Neural crest cell (in vitro differentiated cells): Measurements from ENCODE around the gene PEA15. TPM values are rescaled to one million over a fixed set of nuclear protein-coding genes. Genes with fewer than 3 reads are reported as not detected.

Source experiments
- DNase-seq: peaks from one replicate; pipeline ENCODE4 v3.0.0; 2021; ENCODE audit warnings: low read depth, mixed read lengths, low spot score
- H3K27ac Mint-ChIP-seq: one replicate; pipeline ENCODE4 v1.8.0; 2021; ENCODE audit warnings: mild to moderate bottlenecking, mixed read lengths; ENCODE audit not compliant: unreplicated experiment
- H3K27me3 Mint-ChIP-seq: 2 replicates; pipeline ENCODE4 v1.8.0; 2021; ENCODE audit warnings: low read depth, mild to moderate bottlenecking, mixed read lengths
- H3K36me3 Mint-ChIP-seq: 2 replicates; pipeline ENCODE4 v1.8.0; 2021; ENCODE audit warnings: low read depth, mild to moderate bottlenecking, mixed read lengths
- H3K4me1 Mint-ChIP-seq: 2 replicates; pipeline ENCODE4 v1.8.0; 2021; ENCODE audit warnings: mixed read lengths
- H3K4me3 Mint-ChIP-seq: one replicate; pipeline ENCODE4 v1.8.0; 2021; ENCODE audit warnings: mild to moderate bottlenecking, mixed read lengths
- H3K9me3 Mint-ChIP-seq: 2 replicates; pipeline ENCODE4 v1.8.0; 2021; ENCODE audit warnings: mixed read lengths
- total RNA-seq: library from RNA; stranded (reverse); gene quantifications from 2 replicates; pipeline ENCODE4 v1.2.1, GENCODE V29; 2021
- TF ChIP-seq, protein P1 (sequence below): fragments of 200-600 bp; sonication (generic); conservative IDR thresholded peaks from 2 replicates; pipeline ENCODE4 v1.5.0; 2021; ENCODE audit warnings: antibody characterized with exemption, mild to moderate bottlenecking

PEA15 gene
- total RNA-seq, 1 donor from 2014 or later: 117 TPM

GRCh38 chr1:160251687-160252526 is 46.7 kb downstream of the PEA15 start:
- H3K4me3 Mint-ChIP-seq: no peak overlapping the region
- H3K36me3 Mint-ChIP-seq: no peaks in the 10 kb centered on the region
- peak; percentile 46 for DNase-seq
- TF ChIP-seq, protein P1, sequence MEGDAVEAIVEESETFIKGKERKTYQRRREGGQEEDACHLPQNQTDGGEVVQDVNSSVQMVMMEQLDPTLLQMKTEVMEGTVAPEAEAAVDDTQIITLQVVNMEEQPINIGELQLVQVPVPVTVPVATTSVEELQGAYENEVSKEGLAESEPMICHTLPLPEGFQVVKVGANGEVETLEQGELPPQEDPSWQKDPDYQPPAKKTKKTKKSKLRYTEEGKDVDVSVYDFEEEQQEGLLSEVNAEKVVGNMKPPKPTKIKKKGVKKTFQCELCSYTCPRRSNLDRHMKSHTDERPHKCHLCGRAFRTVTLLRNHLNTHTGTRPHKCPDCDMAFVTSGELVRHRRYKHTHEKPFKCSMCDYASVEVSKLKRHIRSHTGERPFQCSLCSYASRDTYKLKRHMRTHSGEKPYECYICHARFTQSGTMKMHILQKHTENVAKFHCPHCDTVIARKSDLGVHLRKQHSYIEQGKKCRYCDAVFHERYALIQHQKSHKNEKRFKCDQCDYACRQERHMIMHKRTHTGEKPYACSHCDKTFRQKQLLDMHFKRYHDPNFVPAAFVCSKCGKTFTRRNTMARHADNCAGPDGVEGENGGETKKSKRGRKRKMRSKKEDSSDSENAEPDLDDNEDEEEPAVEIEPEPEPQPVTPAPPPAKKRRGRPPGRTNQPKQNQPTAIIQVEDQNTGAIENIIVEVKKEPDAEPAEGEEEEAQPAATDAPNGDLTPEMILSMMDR: peak; percentile 85
- no peaks in the 10 kb centered on the region for H3K27me3 Mint-ChIP-seq
- H3K27ac Mint-ChIP-seq: no peak overlapping the region
- peaks cover 4% of the 10 kb centered on the region for H3K4me1 Mint-ChIP-seq
- no peaks in the 10 kb centered on the region for H3K9me3 Mint-ChIP-seq

DNA sequence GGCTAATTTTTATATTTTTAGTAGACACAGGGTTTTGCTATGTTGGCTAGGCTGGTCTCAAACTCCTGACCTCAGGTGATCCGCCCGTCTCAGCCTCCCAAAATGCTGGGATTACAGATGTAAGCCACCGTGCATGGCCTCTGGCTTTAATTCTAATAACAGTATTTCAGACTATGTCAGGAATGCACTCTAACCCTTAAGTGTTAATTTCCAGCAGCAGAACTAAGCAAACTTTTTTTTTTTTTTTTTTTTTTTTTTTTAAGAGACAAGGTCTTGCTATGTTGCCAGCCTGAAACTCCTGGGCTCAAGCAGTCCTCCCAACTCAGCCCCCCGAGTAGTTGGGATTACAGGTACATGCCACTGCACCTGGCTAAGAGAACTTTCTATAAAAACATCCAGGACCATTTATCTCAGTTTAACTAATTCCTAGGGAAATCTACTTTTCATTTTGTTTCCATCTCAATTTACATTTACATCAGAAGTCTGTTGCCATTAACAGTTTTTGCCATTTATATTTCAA is 50.7 kb downstream of the PEA15 start:
- no peak for DNase-seq
- Mint-ChIP-seq H3K36me3 (no peaks in the 10 kb centered on the region), H3K4me1 (peaks cover 28% of the 10 kb centered on the region), H3K27me3 (no peaks in the 10 kb centered on the region), H3K4me3 (no peak overlapping the region), H3K9me3 (no peaks in the 10 kb centered on the region), H3K27ac (no peak overlapping the region)
- TF ChIP-seq, protein P1: no peak

DNA sequence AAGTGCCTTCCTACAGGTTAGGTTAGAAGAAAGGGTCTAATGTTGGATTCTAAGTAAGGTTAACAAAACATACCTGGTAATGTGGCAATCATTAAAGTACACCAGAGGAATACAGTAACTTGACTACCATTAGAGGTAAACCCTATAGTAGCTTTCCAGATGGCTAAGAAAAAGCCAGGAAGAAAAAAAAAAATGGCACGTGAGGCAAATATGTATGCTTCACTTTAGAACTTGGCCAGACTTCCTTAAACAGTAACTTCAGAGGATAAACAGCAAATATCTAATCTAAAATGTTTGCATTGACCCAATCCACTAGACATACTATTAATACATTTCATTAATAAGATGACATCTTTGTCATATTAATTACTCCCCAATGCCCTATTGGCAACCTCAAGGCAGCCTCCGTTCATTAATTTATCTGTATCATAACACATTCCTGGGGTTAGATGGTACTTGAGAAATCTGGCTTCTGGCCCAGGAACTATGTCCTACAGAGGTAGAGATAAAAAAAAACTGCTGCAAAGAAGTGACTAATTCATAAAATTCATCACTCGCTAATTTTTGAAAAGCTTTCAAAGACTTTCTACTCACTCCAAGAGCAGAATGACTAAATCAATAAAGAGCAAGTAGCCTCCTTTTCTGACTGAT is 51.3 kb downstream of the PEA15 start:
- Mint-ChIP-seq H3K36me3 (no peaks in the 10 kb centered on the region), H3K27me3 (no peaks in the 10 kb centered on the region), H3K4me1 (peaks cover 35% of the 10 kb centered on the region), H3K27ac (no peak overlapping the region), H3K9me3 (no peaks in the 10 kb centered on the region), H3K4me3 (peak overlapping the region; percentile 2)
- no peak for DNase-seq
- TF ChIP-seq, protein P1: no peak

DNA sequence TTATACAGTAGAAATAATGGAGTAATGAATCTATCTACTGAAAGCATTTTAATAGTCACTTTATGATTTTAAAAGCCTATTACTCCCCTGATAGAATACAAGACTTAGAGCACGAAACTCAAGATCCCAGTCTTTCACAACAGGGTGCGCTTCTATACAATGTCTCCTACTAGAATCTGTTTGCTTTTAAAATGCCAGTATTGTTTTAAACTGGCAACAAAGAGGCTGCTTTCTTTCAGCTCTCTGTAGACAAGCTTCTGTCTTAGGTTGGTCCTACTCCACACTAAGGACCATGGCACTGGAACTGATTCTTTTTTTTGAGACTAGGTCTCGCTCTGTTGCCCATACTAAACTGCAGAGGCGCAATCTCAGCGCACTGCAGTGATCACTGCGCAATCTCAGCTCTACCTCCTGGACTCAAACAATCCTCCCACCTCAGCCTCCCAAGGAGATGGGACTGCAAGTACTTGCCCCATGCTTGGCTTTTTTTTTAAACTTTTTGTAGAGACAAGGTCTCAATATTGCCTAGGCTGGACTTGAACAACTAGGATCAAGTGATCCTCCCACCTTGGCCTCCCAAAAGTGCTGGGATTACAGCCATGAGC is 52.3 kb downstream of the PEA15 start:
- Mint-ChIP-seq H3K36me3 (no peaks in the 10 kb centered on the region), H3K9me3 (no peaks in the 10 kb centered on the region), H3K27ac (peak overlapping the region; percentile 63), H3K4me3 (peak overlapping the region; percentile 10), H3K4me1 (peaks cover 38% of the 10 kb centered on the region), H3K27me3 (no peaks in the 10 kb centered on the region)
- TF ChIP-seq, protein P1: no peak
- DNase-seq: no peak

DNA sequence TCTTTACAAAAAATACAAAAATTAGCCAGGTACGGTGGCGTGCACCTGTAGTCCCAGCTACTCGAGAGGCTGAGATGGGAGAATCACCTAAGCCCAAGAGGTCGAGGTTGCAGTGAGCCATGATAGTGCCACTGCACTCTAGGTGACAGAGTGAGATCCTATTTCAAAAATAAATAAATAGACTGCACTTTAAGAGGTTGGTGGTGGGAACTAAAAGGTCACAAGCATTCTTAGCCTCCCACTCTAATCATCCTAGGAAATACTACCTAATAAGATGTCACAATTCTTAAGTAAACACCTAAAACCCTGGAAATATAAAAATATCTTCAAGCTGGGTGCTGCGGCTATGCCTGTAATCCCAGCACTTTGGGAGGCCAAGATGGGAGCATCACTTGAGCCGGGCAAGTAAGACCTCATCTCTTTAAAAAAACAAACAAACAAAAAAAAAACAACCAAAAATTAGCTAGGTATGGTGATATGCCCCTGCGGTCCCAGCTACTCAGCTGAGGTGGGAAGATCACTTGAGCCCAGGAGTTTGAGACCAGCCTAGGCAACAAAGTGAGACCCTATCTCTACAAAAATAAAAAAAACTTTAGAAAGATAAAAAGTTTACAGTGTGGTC is 53.1 kb downstream of the PEA15 start:
- Mint-ChIP-seq H3K27ac (peak overlapping the region; percentile 50), H3K4me3 (peak overlapping the region; percentile 26), H3K4me1 (peaks cover 40% of the 10 kb centered on the region), H3K27me3 (no peaks in the 10 kb centered on the region), H3K9me3 (no peaks in the 10 kb centered on the region), H3K36me3 (no peaks in the 10 kb centered on the region)
- TF ChIP-seq, protein P1: no peak
- no peak for DNase-seq
